GM12878 (cell line): ENCODE measurements around the gene BTNL2. TPM values are rescaled to one million over a fixed set of nuclear protein-coding genes. Genes with fewer than 3 reads are reported as not detected.

ENCODE experiments used
- ATAC-seq: fragments of 200-7000 bp; cut with Tn5 transposase; 3 replicates; pipeline ENCODE4 v1.9.1; 2020; ENCODE audit warnings: mild to moderate bottlenecking, moderate library complexity
- BruUV-seq: library from RNA; stranded (reverse); fragments of 400-500 nt; replicated peaks from 2 replicates; lab custom pipeline; 2021; lab: Mats Ljungman, UMichigan
- CTCF ChIA-PET: fragments of 300-600 bp; sonication (Branson Sonifier 250); formaldehyde crosslinking; extraction: SDS; loops from one replicate; lab custom pipeline; 2021; ENCODE audit warnings: inconsistent platforms; lab: Yijun Ruan, JAX
- POLR2A ChIA-PET: fragments of 350-600 bp; formaldehyde crosslinking; extraction: SDS; loops from one replicate; lab custom pipeline; 2021; ENCODE audit warnings: inconsistent platforms; lab: Charles Lee
- RAD21 ChIA-PET: fragments of 300-600 bp; sonication (Branson Sonifier 250); formaldehyde crosslinking; loops from one replicate; lab custom pipeline; 2023; ENCODE audit warnings: antibody characterized with exemption; ENCODE audit not compliant: unreplicated experiment; lab: Charles Lee
- SMC1A ChIA-PET: fragments of 300-600 bp; sonication (Branson Sonifier 250); formaldehyde crosslinking; loops from one replicate; lab custom pipeline; 2023; ENCODE audit not compliant: unreplicated experiment, uncharacterized antibody; lab: Charles Lee
- DNase-seq: peaks from one replicate; pipeline ENCODE4 v3.0.0-alpha.2; 2011; ENCODE audit warnings: low read depth, low spot score
- FAIRE-seq: peaks from 3 replicates; lab custom pipeline; 2011; peaks lifted over from hg19 to GRCh38; lab: Jason Lieb, UNC
- H2AFZ ChIP-seq: 2 replicates; pipeline ENCODE4 v1.6.0; 2011; ENCODE audit warnings: low read depth, low read length, control low read depth; ENCODE audit not compliant: control insufficient read depth
- H3K27ac ChIP-seq: 2 replicates; pipeline ENCODE4 v1.5.1; 2011; ENCODE audit warnings: control low read depth; ENCODE audit not compliant: control insufficient read depth, insufficient read depth
- H3K27me3 ChIP-seq, 2 experiments: replicated peaks in 1 of 2; 2 replicates each; pipeline versions ENCODE4 v1.6.0 to v1.6.1; 2011; ENCODE audit warnings: low read length in 1 of 2; ENCODE audit not compliant: control insufficient read depth in 2 of 2, insufficient read depth in 2 of 2
- H3K36me3 ChIP-seq, 2 experiments: 2 replicates each; pipeline ENCODE4 v1.5.1; 2011; ENCODE audit warnings: low read length in 1 of 2; ENCODE audit not compliant: control insufficient read depth in 2 of 2, insufficient read depth in 2 of 2
- H3K4me1 ChIP-seq: 2 replicates; pipeline ENCODE4 v1.6.1; 2011; ENCODE audit warnings: mild to moderate bottlenecking, low read length, moderate library complexity, mixed read lengths; ENCODE audit not compliant: control insufficient read depth, insufficient read depth
- H3K4me2 ChIP-seq: 2 replicates; pipeline ENCODE4 v1.6.0; 2011; ENCODE audit warnings: control low read depth; ENCODE audit not compliant: control insufficient read depth, insufficient read depth
- H3K4me3 ChIP-seq: fragments of 200-600 bp; sonication (generic); 2 replicates; pipeline ENCODE4 v1.5.1; 2016
- H3K79me2 ChIP-seq: 2 replicates; pipeline ENCODE4 v1.6.0; 2011; ENCODE audit warnings: low read length; ENCODE audit not compliant: control insufficient read depth, insufficient read depth
- H3K9ac ChIP-seq: 2 replicates; pipeline ENCODE4 v1.8.0; 2011; ENCODE audit warnings: low read length, control low read depth, mixed read lengths; ENCODE audit not compliant: control insufficient read depth, insufficient read depth
- H3K9me3 ChIP-seq: replicated peaks from 3 replicates; pipeline ENCODE4 v1.5.1; 2011; ENCODE audit warnings: mild to moderate bottlenecking, low read length; ENCODE audit not compliant: control insufficient read depth, insufficient read depth
- H4K20me1 ChIP-seq: 2 replicates; pipeline ENCODE4 v1.6.0; 2011; ENCODE audit not compliant: control insufficient read depth, insufficient read depth
- BMI1 ChIP-seq: fragments of 450-650 bp; IDR thresholded peaks from 2 replicates; pipeline ENCODE4 v1.6.1; 2016; ENCODE audit warnings: mild to moderate bottlenecking, moderate library complexity, borderline replicate concordance
- CEBPB ChIP-seq, 2 experiments: fragments of 150-350 bp in 1 of 2; IDR thresholded peaks; 2 replicates each; pipeline ENCODE4 v1.6.1; 2012 to 2014; ENCODE audit warnings: low read depth in 2 of 2, low read length in 2 of 2, borderline replicate concordance in 1 of 2, inconsistent platforms in 1 of 2
- ETV6 ChIP-seq, 2 experiments: fragments of 450-650 bp in 1 of 2; IDR thresholded peaks in 1 of 2; conservative IDR thresholded peaks in 1 of 2; 2 replicates each; pipeline ENCODE4 v1.6.1; 2014; ENCODE audit warnings: antibody characterized with exemption in 1 of 2, borderline replicate concordance in 1 of 2, low read depth in 1 of 2, mild to moderate bottlenecking in 1 of 2, moderate library complexity in 1 of 2
- FOXM1 ChIP-seq: IDR thresholded peaks from 2 replicates; pipeline ENCODE4 v1.6.1; 2012; ENCODE audit warnings: low read depth, mild to moderate bottlenecking, inconsistent platforms, low read length, moderate library complexity
- IRF4 ChIP-seq: IDR thresholded peaks from 2 replicates; pipeline ENCODE4 v1.6.1; 2011; ENCODE audit warnings: low read depth, low read length
- MTA2 ChIP-seq: fragments of 450-650 bp; IDR thresholded peaks from 2 replicates; pipeline ENCODE4 v1.6.1; 2016; ENCODE audit warnings: low read depth, mild to moderate bottlenecking, moderate library complexity
- NFIC ChIP-seq: IDR thresholded peaks from 2 replicates; pipeline ENCODE4 v1.6.1; 2012; ENCODE audit warnings: low read depth, mild to moderate bottlenecking, inconsistent platforms, low read length, moderate library complexity
- NR2C2 ChIP-seq: IDR thresholded peaks from 2 replicates; pipeline ENCODE4 v1.6.1; 2011; ENCODE audit warnings: borderline replicate concordance, low read depth; ENCODE audit not compliant: control insufficient read depth, insufficient read length
- PAX8 ChIP-seq: fragments of 450-650 bp; IDR thresholded peaks from 2 replicates; pipeline ENCODE4 v1.6.1; 2017; ENCODE audit warnings: mild to moderate bottlenecking, moderate library complexity
- POLR2AphosphoS2 ChIP-seq: IDR thresholded peaks from 2 replicates; pipeline ENCODE4 v1.6.1; 2011; ENCODE audit warnings: low read depth, mild to moderate bottlenecking, low read length, improper control_type of control experiment, moderate library complexity
- RB1 ChIP-seq: fragments of 450-650 bp; formaldehyde crosslinking; IDR thresholded peaks from 2 replicates; pipeline ENCODE4 v1.6.1; 2017; ENCODE audit warnings: mild to moderate bottlenecking, borderline replicate concordance
- SIN3A ChIP-seq: IDR thresholded peaks from 2 replicates; pipeline ENCODE4 v1.6.1; 2012; ENCODE audit warnings: low read depth, low read length, improper control_type of control experiment
- SMARCA5 ChIP-seq: fragments of 450-650 bp; IDR thresholded peaks from 2 replicates; pipeline ENCODE4 v1.6.1; 2017; ENCODE audit warnings: mild to moderate bottlenecking
- STAT1 ChIP-seq: fragments of 450-650 bp; conservative IDR thresholded peaks from 2 replicates; pipeline ENCODE4 v1.6.1; 2014; ENCODE audit warnings: antibody characterized with exemption, mild to moderate bottlenecking
- SUPT20H ChIP-seq: IDR thresholded peaks from 2 replicates; pipeline ENCODE4 v1.6.1; 2011; ENCODE audit warnings: low read depth, mild to moderate bottlenecking, low read length, moderate library complexity, borderline replicate concordance; ENCODE audit not compliant: control insufficient read depth
- TARDBP ChIP-seq: IDR thresholded peaks from 2 replicates; pipeline ENCODE4 v1.6.1; 2016; ENCODE audit warnings: borderline replicate concordance
- WRNIP1 ChIP-seq: IDR thresholded peaks from 2 replicates; pipeline ENCODE4 v1.6.1; 2011; ENCODE audit warnings: low read depth, low read length, improper control_type of control experiment, borderline replicate concordance
- WGBS: methylation state at CpG from one replicate; pipeline ENCODE4 v1.1.6; 2016; ENCODE audit warnings: low lambda C conversion rate; ENCODE audit not compliant: insufficient replicate concordance, insufficient coverage; ENCODE audit errors: missing lambda C conversion rate; 5-methylcytosine and 5-hydroxymethylcytosine counted together
- in situ Hi-C: fragments of 300-500 bp; cut with MboI; formaldehyde crosslinking; loops from 9 replicates; pipeline ENCODE4 v1.14.3; 2018; ENCODE audit warnings: mixed read lengths
- intact Hi-C: fragments of 100-400 bp; cut with micrococcal nuclease; formaldehyde crosslinking; loops from one replicate; pipeline ENCODE4 v1.14.2; 2022; ENCODE audit not compliant: unreplicated experiment
- polyA plus RNA-seq, 11 experiments: library from polyadenylated mRNA; depleted of rRNA in 4 of 11; unstranded in 6 of 11; stranded (reverse) in 5 of 11; fragments of >200 nt; fragmentation: Nextera tagmentation in 4 of 11; fragmentation: Illumina TruSeq in 1 of 11; extraction: Ambion mirVana in 4 of 11; extraction: Trizol in 1 of 11; gene quantifications; 1 replicate in 1 of 11; 2 replicates in 10 of 11; pipeline versions ENCODE4 v1.2.1 to v1.2.3, GENCODE V29; 2011 to 2016; ENCODE audit warnings: inconsistent platforms in 2 of 11, missing spikeins in 2 of 11, low read depth in 1 of 11
- total RNA-seq, 4 experiments: library from RNA; depleted of rRNA in 3 of 4; stranded (reverse); fragments of >200 nt in 3 of 4; fragmentation: Illumina TruSeq in 1 of 4; extraction: Trizol in 1 of 4; gene quantifications; 2 replicates each; pipeline versions ENCODE4 v1.2.1 to v1.2.3, GENCODE V29; 2013 to 2021
- TF ChIP-seq, protein P1 (sequence below): fragments of 450-650 bp; formaldehyde crosslinking; IDR thresholded peaks from 2 replicates; pipeline ENCODE4 v1.4.0; 2020; ENCODE audit warnings: mild to moderate bottlenecking, moderate library complexity
- TF ChIP-seq, protein P2 (sequence below): fragments of 450-650 bp; IDR thresholded peaks from 2 replicates; pipeline ENCODE4 v1.6.1; 2017; ENCODE audit warnings: low read depth, mild to moderate bottlenecking, moderate library complexity
- TF ChIP-seq, protein P3 (sequence below): fragments of 450-650 bp; IDR thresholded peaks from 2 replicates; pipeline ENCODE4 v1.6.1; 2016; ENCODE audit warnings: mild to moderate bottlenecking

The BTNL2 gene
- total and polyA plus RNA-seq, 10 of the 15 experiments (the other 5 are each of a cell fraction or from before 2014, with no cell fraction given): 0.11 to 0.29 (median 0.26) TPM; not detected in 5

DNA sequence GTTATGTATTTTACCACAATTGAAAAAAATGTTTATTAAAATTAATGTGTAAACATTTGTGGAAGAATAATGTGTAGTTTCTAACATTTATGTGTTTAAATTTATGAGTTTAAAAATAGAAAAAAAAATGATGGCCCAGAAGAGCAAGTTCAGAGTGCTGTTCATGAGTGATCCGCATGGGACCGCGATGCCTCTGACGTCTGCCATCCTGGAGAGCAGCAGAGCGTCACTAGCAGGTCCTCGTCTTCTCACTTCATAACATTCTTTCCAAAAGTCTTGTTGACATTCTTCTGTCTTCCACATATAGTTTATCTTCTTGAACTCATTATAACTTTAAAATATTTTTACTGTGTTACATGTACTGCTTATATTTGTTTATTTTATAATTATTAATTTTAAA lies 15.5 kb downstream of the BTNL2 start:
- H2AFZ ChIP-seq: no peak overlapping the region
- TF ChIP-seq STAT1 (no peak), POLR2AphosphoS2 (no peak), TARDBP (no peak), NFIC (no peak), IRF4 (no peak), RB1 (no peak), WRNIP1 (no peak), SUPT20H (no peak), SMARCA5 (no peak), NR2C2 (no peak), PAX8 (no peak), CEBPB (IDR thresholded peaks at IDR 0.05; ENCODE audit: borderline replicate concordance in 1 of 2, low read depth in 2 of 2, low read length in 2 of 2) (no peak), BMI1 (no peak), FOXM1 (no peak), ETV6 (conservative IDR thresholded peaks at IDR 0.05 in 1 of 2, IDR thresholded peaks at IDR 0.05 in 1 of 2; ENCODE audit: borderline replicate concordance in 1 of 2, low read depth in 1 of 2) (no peak), MTA2 (no peak), SIN3A (no peak)
- TF ChIP-seq, protein P1, sequence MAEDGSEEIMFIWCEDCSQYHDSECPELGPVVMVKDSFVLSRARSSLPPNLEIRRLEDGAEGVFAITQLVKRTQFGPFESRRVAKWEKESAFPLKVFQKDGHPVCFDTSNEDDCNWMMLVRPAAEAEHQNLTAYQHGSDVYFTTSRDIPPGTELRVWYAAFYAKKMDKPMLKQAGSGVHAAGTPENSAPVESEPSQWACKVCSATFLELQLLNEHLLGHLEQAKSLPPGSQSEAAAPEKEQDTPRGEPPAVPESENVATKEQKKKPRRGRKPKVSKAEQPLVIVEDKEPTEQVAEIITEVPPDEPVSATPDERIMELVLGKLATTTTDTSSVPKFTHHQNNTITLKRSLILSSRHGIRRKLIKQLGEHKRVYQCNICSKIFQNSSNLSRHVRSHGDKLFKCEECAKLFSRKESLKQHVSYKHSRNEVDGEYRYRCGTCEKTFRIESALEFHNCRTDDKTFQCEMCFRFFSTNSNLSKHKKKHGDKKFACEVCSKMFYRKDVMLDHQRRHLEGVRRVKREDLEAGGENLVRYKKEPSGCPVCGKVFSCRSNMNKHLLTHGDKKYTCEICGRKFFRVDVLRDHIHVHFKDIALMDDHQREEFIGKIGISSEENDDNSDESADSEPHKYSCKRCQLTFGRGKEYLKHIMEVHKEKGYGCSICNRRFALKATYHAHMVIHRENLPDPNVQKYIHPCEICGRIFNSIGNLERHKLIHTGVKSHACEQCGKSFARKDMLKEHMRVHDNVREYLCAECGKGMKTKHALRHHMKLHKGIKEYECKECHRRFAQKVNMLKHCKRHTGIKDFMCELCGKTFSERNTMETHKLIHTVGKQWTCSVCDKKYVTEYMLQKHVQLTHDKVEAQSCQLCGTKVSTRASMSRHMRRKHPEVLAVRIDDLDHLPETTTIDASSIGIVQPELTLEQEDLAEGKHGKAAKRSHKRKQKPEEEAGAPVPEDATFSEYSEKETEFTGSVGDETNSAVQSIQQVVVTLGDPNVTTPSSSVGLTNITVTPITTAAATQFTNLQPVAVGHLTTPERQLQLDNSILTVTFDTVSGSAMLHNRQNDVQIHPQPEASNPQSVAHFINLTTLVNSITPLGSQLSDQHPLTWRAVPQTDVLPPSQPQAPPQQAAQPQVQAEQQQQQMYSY (CRISPR knock-in tag): no peak
- TF ChIP-seq, protein P2, sequence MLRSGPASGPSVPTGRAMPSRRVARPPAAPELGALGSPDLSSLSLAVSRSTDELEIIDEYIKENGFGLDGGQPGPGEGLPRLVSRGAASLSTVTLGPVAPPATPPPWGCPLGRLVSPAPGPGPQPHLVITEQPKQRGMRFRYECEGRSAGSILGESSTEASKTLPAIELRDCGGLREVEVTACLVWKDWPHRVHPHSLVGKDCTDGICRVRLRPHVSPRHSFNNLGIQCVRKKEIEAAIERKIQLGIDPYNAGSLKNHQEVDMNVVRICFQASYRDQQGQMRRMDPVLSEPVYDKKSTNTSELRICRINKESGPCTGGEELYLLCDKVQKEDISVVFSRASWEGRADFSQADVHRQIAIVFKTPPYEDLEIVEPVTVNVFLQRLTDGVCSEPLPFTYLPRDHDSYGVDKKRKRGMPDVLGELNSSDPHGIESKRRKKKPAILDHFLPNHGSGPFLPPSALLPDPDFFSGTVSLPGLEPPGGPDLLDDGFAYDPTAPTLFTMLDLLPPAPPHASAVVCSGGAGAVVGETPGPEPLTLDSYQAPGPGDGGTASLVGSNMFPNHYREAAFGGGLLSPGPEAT: no peak
- TF ChIP-seq, protein P3, sequence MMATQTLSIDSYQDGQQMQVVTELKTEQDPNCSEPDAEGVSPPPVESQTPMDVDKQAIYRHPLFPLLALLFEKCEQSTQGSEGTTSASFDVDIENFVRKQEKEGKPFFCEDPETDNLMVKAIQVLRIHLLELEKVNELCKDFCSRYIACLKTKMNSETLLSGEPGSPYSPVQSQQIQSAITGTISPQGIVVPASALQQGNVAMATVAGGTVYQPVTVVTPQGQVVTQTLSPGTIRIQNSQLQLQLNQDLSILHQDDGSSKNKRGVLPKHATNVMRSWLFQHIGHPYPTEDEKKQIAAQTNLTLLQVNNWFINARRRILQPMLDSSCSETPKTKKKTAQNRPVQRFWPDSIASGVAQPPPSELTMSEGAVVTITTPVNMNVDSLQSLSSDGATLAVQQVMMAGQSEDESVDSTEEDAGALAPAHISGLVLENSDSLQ: no peak
- H3K79me2 ChIP-seq: no peaks in the 10 kb centered on the region
- H3K27ac ChIP-seq: no peak overlapping the region
- H3K4me1 ChIP-seq: no peaks in the 10 kb centered on the region
- ChIA-PET POLR2A (no interaction called here), RAD21 (no interaction called here), SMC1A (no interaction called here), CTCF (no interaction called here)
- H3K9me3 ChIP-seq: no peaks in the 10 kb centered on the region; the same call in 2 of the 3 replicates
- in situ Hi-C loops: no loop called here
- H3K36me3 ChIP-seq: no peaks in the 10 kb centered on the region
- no peaks in the 10 kb centered on the region for H3K27me3 ChIP-seq
- FAIRE-seq: no peak
- no peak overlapping the region for H3K4me2 ChIP-seq
- H3K9ac ChIP-seq: no peak overlapping the region
- no peaks in the 10 kb centered on the region for H4K20me1 ChIP-seq
- 96% methylated on average over 6 of the region's 6 CpGs for WGBS
- intact Hi-C loops: no loop called here
- H3K4me3 ChIP-seq: no peak overlapping the region
- no peak for DNase-seq
- BruUV-seq: no TSS peak
- ATAC-seq: no peak
